GM13977 (cell line): ENCODE data around the gene HOXB6.

Experiments
- DNase-seq: peaks from one replicate; pipeline ENCODE4 v3.0.0; 2012; ENCODE audit warnings: low spot score
- CTCF ChIP-seq: IDR thresholded peaks from 2 replicates; pipeline ENCODE4 v1.5.1; 2012; ENCODE audit warnings: mild to moderate bottlenecking, control low read depth; ENCODE audit not compliant: insufficient read depth; ENCODE audit errors: extremely low read depth, missing control alignments
- in situ Hi-C: fragments of 300-500 bp; cut with MboI; formaldehyde crosslinking; loops from one replicate; pipeline ENCODE4 v1.12.0; 2022; ENCODE audit warnings: low sequenced_read_pairs, low pct_unique_long_range_greater_than_20kb, mixed read lengths, inconsistent platforms; ENCODE audit not compliant: unreplicated experiment

HOXB6 gene

GRCh38 chr17:48589831-48590606 is 14.8 kb downstream of the HOXB6 start, which contains the start of gene HOXB3:
HOXB3 (minus strand) TSS chr17:48590241; CDS start chr17:48552474, 37,767 bp downstream.
- DNase-seq = no peak
- no peak for TF ChIP-seq CTCF
- in situ Hi-C loops = no loop called here

- in situ Hi-C loops = no loop called here
- no peak for DNase-seq
- TF ChIP-seq CTCF = no peak
These were observed 15.5 kb downstream of the HOXB6 start for GRCh38 chr17:48589060-48589830.

GRCh38 chr17:48588528-48588927 is 16.3 kb downstream of the HOXB6 start:
- DNase-seq = no peak
- in situ Hi-C loops = no loop called here
- TF ChIP-seq CTCF = no peak

- no peak for TF ChIP-seq CTCF
- in situ Hi-C loops = no loop called here
- DNase-seq = no peak
These were observed 16.7 kb downstream of the HOXB6 start for GRCh38 chr17:48588074-48588415.

GRCh38 chr17:48587276-48588073 is 17.3 kb downstream of the HOXB6 start:
- in situ Hi-C loops = no loop called here
- no peak for TF ChIP-seq CTCF
- DNase-seq = no peak
